LNCaP clone FGC (cell line): ENCODE measurements around the gene SPG7.

Experiments
- DNase-seq: peaks from one replicate; pipeline ENCODE4 v3.0.0-alpha.2; 2011; ENCODE audit warnings: low read depth
- H3K4me3 ChIP-seq: 2 replicates; pipeline ENCODE4 v1.5.1; 2011; ENCODE audit warnings: mild to moderate bottlenecking, low read depth, low read length, control low read depth
- CTCF ChIP-seq: IDR thresholded peaks from 2 replicates; pipeline ENCODE4 v1.5.1; 2012; ENCODE audit warnings: mild to moderate bottlenecking; ENCODE audit not compliant: control insufficient read depth, insufficient read depth; ENCODE audit errors: extremely low read depth

SPG7 gene

GRCh38 chr16:89476811-89477261, 31.4 kb upstream of the SPG7 start:
- no peak overlapping the region for H3K4me3 ChIP-seq
- DNase-seq: no peak
- TF ChIP-seq CTCF: no peak

GRCh38 chr16:89478576-89479221, 29.5 kb upstream of the SPG7 start:
- no peak for DNase-seq
- no peak for TF ChIP-seq CTCF
- no peak overlapping the region for H3K4me3 ChIP-seq

GRCh38 chr16:89481356-89481955, 26.7 kb upstream of the SPG7 start:
- no peak overlapping the region for H3K4me3 ChIP-seq
- TF ChIP-seq CTCF: no peak
- no peak for DNase-seq

GRCh38 chr16:89482150-89482816, 25.9 kb upstream of the SPG7 start:
- no peak overlapping the region for H3K4me3 ChIP-seq
- TF ChIP-seq CTCF: no peak
- no peak for DNase-seq

GRCh38 chr16:89482817-89483205, 25.4 kb upstream of the SPG7 start:
- DNase-seq: no peak
- H3K4me3 ChIP-seq: no peak overlapping the region
- TF ChIP-seq CTCF: no peak

- TF ChIP-seq CTCF: no peak
- no peak for DNase-seq
- no peak overlapping the region for H3K4me3 ChIP-seq
Observed at GRCh38 chr16:89484041-89484501, 24.1 kb upstream of the SPG7 start.
